NB4 (cell line): ENCODE data around the gene SEC31A.

Experiments
- CTCF ChIP-seq: IDR thresholded peaks from one replicate; pipeline ENCODE4 v1.5.1; 2012; ENCODE audit warnings: low read depth, low read length
- POLR2A ChIP-seq: IDR thresholded peaks from 2 replicates; pipeline ENCODE4 v1.6.1; 2011; ENCODE audit warnings: mild to moderate bottlenecking; ENCODE audit not compliant: insufficient read length; ENCODE audit errors: extremely low read depth

DNA sequence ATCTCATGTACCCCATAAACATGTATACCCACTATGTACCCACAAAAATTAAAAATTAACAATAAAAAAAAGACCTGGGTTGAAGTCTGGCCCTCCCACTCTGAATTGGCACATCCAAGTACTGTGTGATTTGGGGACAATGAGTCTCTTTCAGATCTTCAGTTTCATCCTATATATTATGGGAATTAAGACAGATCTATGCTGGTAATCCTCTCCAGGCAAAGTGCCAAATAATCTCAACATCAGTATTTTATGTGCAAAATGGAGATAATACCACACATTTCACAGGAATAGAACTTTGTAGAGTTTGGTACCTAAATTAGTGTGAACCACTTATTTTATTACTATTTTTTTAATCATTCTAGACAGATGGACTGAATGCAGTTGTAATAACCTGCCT lies 81.3 kb downstream of the SEC31A start:
- no peak for TF ChIP-seq CTCF
- TF ChIP-seq POLR2A: no peak
